IMR-90 (cell line): ENCODE results near the gene SDC1. TPM values are rescaled to one million over a fixed set of nuclear protein-coding genes. Genes with fewer than 3 reads are reported as not detected.

ENCODE experiments used
- ATAC-seq: fragments of 200-7000 bp; cut with Tn5 transposase; 2 replicates; pipeline ENCODE4 v1.9.1; 2020; ENCODE audit warnings: low read depth, mild to moderate bottlenecking, moderate library complexity
- BruUV-seq: library from RNA; stranded (reverse); fragments of 400-500 nt; replicated peaks from 2 replicates; lab custom pipeline; 2021; lab: Mats Ljungman, UMichigan
- CTCF ChIA-PET: fragments of 300-600 bp; formaldehyde crosslinking; extraction: SDS; loops from one replicate; lab custom pipeline; 2021; ENCODE audit warnings: antibody characterized with exemption; lab: Yijun Ruan, JAX
- POLR2A ChIA-PET: fragments of 300-600 bp; sonication (Branson Sonifier 250); formaldehyde crosslinking; loops from one replicate; lab custom pipeline; 2022; ENCODE audit warnings: antibody characterized with exemption; ENCODE audit not compliant: unreplicated experiment; lab: Charles Lee
- DNase-seq: peaks from one replicate; pipeline ENCODE4 v3.0.0; 2013
- H2AFZ ChIP-seq: replicated peaks from 2 replicates; pipeline ENCODE3; 2013; ENCODE audit warnings: low read length, mild to moderate bottlenecking; ENCODE audit not compliant: poor library complexity
- H2AK5ac ChIP-seq: 2 replicates; pipeline ENCODE4 v1.6.1; 2013; ENCODE audit warnings: low read depth, low read length, inconsistent platforms
- H2AK9ac ChIP-seq: replicated peaks from 2 replicates; pipeline ENCODE3; 2013; ENCODE audit warnings: mild to moderate bottlenecking, low read depth, low read length, moderate library complexity; ENCODE audit not compliant: poor library complexity
- H2BK120ac ChIP-seq: 2 replicates; pipeline ENCODE4 v1.6.1; 2013; ENCODE audit warnings: low read depth, low read length, inconsistent platforms
- H2BK15ac ChIP-seq: 3 replicates; pipeline ENCODE4 v1.6.1; 2013; ENCODE audit warnings: low read depth, low read length, inconsistent platforms
- H2BK20ac ChIP-seq: 2 replicates; pipeline ENCODE4 v1.6.1; 2013; ENCODE audit warnings: low read depth, mild to moderate bottlenecking, inconsistent platforms, low read length, moderate library complexity
- H2BK5ac ChIP-seq: 2 replicates; pipeline ENCODE4 v1.6.1; 2013; ENCODE audit warnings: mild to moderate bottlenecking, low read depth, low read length, inconsistent platforms; ENCODE audit not compliant: poor library complexity, severe bottlenecking
- H3K14ac ChIP-seq: replicated peaks from 2 replicates; pipeline ENCODE4 v1.6.1; 2013; ENCODE audit warnings: low read depth, low read length, inconsistent platforms
- H3K18ac ChIP-seq: 2 replicates; pipeline ENCODE4 v1.6.1; 2013; ENCODE audit warnings: low read depth, low read length, control low read depth
- H3K23ac ChIP-seq: 2 replicates; pipeline ENCODE4 v1.6.1; 2013; ENCODE audit warnings: low read depth, low read length, inconsistent platforms
- H3K27ac ChIP-seq: 2 replicates; pipeline ENCODE4 v1.5.1; 2013; ENCODE audit warnings: mild to moderate bottlenecking, control low read depth, low read length; ENCODE audit not compliant: insufficient read depth
- H3K27me3 ChIP-seq: 2 replicates; pipeline ENCODE4 v1.6.1; 2013; ENCODE audit warnings: low read length; ENCODE audit not compliant: control insufficient read depth, insufficient read depth
- H3K36me3 ChIP-seq: 2 replicates; pipeline ENCODE4 v1.6.1; 2013; ENCODE audit warnings: low read length, mixed read lengths; ENCODE audit not compliant: control insufficient read depth, insufficient read depth
- H3K4ac ChIP-seq: 2 replicates; pipeline ENCODE4 v1.6.1; 2013; ENCODE audit warnings: low read depth, low read length, inconsistent platforms
- H3K4me1 ChIP-seq: 2 replicates; pipeline ENCODE4 v1.6.1; 2013; ENCODE audit warnings: low read length, mixed read lengths; ENCODE audit not compliant: control insufficient read depth, insufficient read depth
- H3K4me2 ChIP-seq: 2 replicates; pipeline ENCODE4 v1.6.1; 2013; ENCODE audit warnings: low read depth, mild to moderate bottlenecking, control low read depth, low read length, moderate library complexity
- H3K4me3 ChIP-seq: 2 replicates; pipeline ENCODE4 v1.5.1; 2013; ENCODE audit warnings: low read depth, mild to moderate bottlenecking, control low read depth, low read length, moderate library complexity; ENCODE audit not compliant: insufficient read depth
- H3K56ac ChIP-seq: 2 replicates; pipeline ENCODE4 v1.6.1; 2013; ENCODE audit warnings: low read length, inconsistent platforms; ENCODE audit not compliant: insufficient read depth; ENCODE audit errors: extremely low read depth
- H3K79me1 ChIP-seq, 2 experiments: 2 replicates each; pipeline ENCODE4 v1.6.1; 2013; ENCODE audit warnings: low read length in 2 of 2, inconsistent platforms in 1 of 2, low read depth in 1 of 2
- H3K9ac ChIP-seq: 2 replicates; pipeline ENCODE4 v1.6.1; 2013; ENCODE audit warnings: low read depth, low read length, control low read depth
- H3K9me1 ChIP-seq: 2 replicates; pipeline ENCODE4 v1.6.1; 2013; ENCODE audit warnings: low read length, inconsistent platforms; ENCODE audit not compliant: insufficient read depth
- H3K9me3 ChIP-seq: 2 replicates; pipeline ENCODE4 v1.6.1; 2013; ENCODE audit warnings: low read length; ENCODE audit not compliant: control insufficient read depth, insufficient read depth
- H4K20me1 ChIP-seq: 2 replicates; pipeline ENCODE4 v1.6.1; 2013; ENCODE audit warnings: low read length, inconsistent platforms; ENCODE audit not compliant: insufficient read depth
- H4K5ac ChIP-seq: 2 replicates; pipeline ENCODE4 v1.6.1; 2013; ENCODE audit warnings: mild to moderate bottlenecking, low read depth, low read length, control low read depth
- H4K8ac ChIP-seq, 2 experiments: 2 replicates each; pipeline ENCODE4 v1.6.1; 2013; ENCODE audit warnings: low read depth in 2 of 2, low read length in 2 of 2, control low read depth in 1 of 2, inconsistent platforms in 1 of 2
- H4K91ac ChIP-seq: 2 replicates; pipeline ENCODE4 v1.6.1; 2013; ENCODE audit warnings: low read depth, low read length, inconsistent platforms; ENCODE audit not compliant: insufficient read depth
- BHLHE40 ChIP-seq: fragments of 150-350 bp; IDR thresholded peaks from 2 replicates; pipeline ENCODE4 v1.6.1; 2016; ENCODE audit warnings: mild to moderate bottlenecking, low read depth, low read length
- CEBPB ChIP-seq: IDR thresholded peaks from 2 replicates; pipeline ENCODE4 v1.6.1; 2012; ENCODE audit warnings: low read depth, low read length, improper control_type of control experiment
- CHD1 ChIP-seq: IDR thresholded peaks from 2 replicates; pipeline ENCODE4 v1.6.1; 2012; ENCODE audit warnings: low read depth, low read length, improper control_type of control experiment
- FOS ChIP-seq: fragments of 150-350 bp; IDR thresholded peaks from 2 replicates; pipeline ENCODE4 v1.6.1; 2016; ENCODE audit warnings: low read depth, low read length
- MAFK ChIP-seq: IDR thresholded peaks from 2 replicates; pipeline ENCODE4 v1.6.1; 2012; ENCODE audit warnings: low read depth, low read length, improper control_type of control experiment
- MAZ ChIP-seq: IDR thresholded peaks from 2 replicates; pipeline ENCODE4 v1.6.1; 2012; ENCODE audit warnings: low read depth, mild to moderate bottlenecking, low read length, improper control_type of control experiment, moderate library complexity, borderline replicate concordance
- MXI1 ChIP-seq: IDR thresholded peaks from 2 replicates; pipeline ENCODE4 v1.6.1; 2012; ENCODE audit warnings: low read depth, mild to moderate bottlenecking, low read length, moderate library complexity, borderline replicate concordance
- NFE2L2 ChIP-seq: fragments of 150-350 bp; IDR thresholded peaks from 2 replicates; pipeline ENCODE4 v1.6.1; 2016; ENCODE audit warnings: low read depth, mild to moderate bottlenecking, low read length
- POLR2A ChIP-seq: IDR thresholded peaks from 2 replicates; pipeline ENCODE4 v1.6.1; 2012; ENCODE audit warnings: mild to moderate bottlenecking, low read depth, low read length
- RAD21 ChIP-seq: IDR thresholded peaks from 2 replicates; pipeline ENCODE4 v1.6.1; 2012; ENCODE audit warnings: low read length, improper control_type of control experiment
- RFX5 ChIP-seq: IDR thresholded peaks from 2 replicates; pipeline ENCODE4 v1.8.0; 2012; ENCODE audit warnings: low read depth, mild to moderate bottlenecking, low read length, moderate library complexity
- WGBS, 2 experiments: methylation state at CpG; one replicate each; pipeline versions ENCODE4 v1.1.5 to v1.1.7; 2013; ENCODE audit warnings: missing lambda C conversion rate in 2 of 2; ENCODE audit not compliant: insufficient read length in 1 of 2; ENCODE audit errors: extremely low coverage in 2 of 2; 5-methylcytosine and 5-hydroxymethylcytosine counted together
- dilution Hi-C: fragments of 300-500 bp; cut with HindIII; formaldehyde crosslinking; loops from one replicate; pipeline ENCODE4 v1.14.3; 2018; ENCODE audit warnings: low sequenced_read_pairs; ENCODE audit not compliant: unreplicated experiment
- in situ Hi-C: fragments of 300-500 bp; cut with MboI; formaldehyde crosslinking; loops from 3 replicates; pipeline ENCODE4 v1.14.3; 2019; ENCODE audit warnings: low sequenced_read_pairs, inconsistent platforms, mixed read lengths
- intact Hi-C: fragments of 100-400 bp; cut with micrococcal nuclease; formaldehyde crosslinking; loops from 2 replicates; pipeline ENCODE4 v1.10.0; 2022
- polyA plus RNA-seq, 3 experiments: library from polyadenylated mRNA; depleted of rRNA; stranded (reverse); fragments of >200 nt; gene quantifications; 2 replicates each; pipeline ENCODE4 v1.2.3, GENCODE V29; 2012; ENCODE audit warnings: low replicate concordance in 1 of 3
- total RNA-seq: library from RNA; depleted of rRNA; stranded (reverse); fragments of >200 nt; gene quantifications from 2 replicates; pipeline ENCODE4 v1.2.3, GENCODE V29; 2012
- TF ChIP-seq, protein P1 (sequence below): fragments of 150-350 bp; IDR thresholded peaks from 2 replicates; pipeline ENCODE4 v1.6.1; 2016; ENCODE audit warnings: low read depth, mild to moderate bottlenecking, low read length, moderate library complexity, borderline replicate concordance
- TF ChIP-seq, protein P2 (sequence below): fragments of 150-350 bp; IDR thresholded peaks from 2 replicates; pipeline ENCODE4 v1.6.1; 2017; ENCODE audit warnings: mild to moderate bottlenecking, antibody characterized with exemption, low read length, low read depth

SDC1 gene
- total and polyA plus RNA-seq, 2 of the 4 experiments (the other 2 are of a cell fraction): 22.0 to 28.3 TPM

DNA sequence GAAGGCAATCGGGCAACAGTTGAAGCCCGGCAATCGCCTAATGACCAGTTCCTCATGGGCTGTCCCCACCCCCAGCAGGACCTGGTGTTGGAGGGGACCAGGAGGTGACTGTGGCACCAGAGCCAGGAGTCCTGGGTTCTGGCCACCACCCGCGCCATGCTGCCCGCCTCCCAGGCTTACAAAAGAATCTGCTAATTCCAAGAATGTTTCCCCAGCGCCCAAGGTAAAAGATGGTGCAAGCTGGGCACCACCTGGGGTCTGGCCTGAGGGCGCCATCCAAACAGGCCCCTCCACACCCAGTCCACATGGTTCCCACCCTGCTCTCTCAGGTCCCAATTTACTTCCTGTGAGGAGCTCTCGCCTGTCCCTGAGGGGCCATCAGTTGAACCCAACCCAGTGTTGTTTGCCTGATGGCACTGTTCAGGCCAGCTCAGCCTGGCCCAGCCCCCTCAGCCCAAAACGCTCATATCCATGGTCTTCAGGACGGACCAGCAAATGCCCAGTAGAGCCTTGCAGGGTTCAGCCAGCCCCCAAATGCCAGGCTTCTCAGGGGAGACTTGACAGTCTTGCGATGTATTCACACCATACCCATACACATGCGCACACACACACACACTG, 5.1 kb downstream of the SDC1 start (continued):
- TF ChIP-seq MXI1 (no peak), POLR2A (no peak), CEBPB (no peak), MAZ (no peak)

DNA sequence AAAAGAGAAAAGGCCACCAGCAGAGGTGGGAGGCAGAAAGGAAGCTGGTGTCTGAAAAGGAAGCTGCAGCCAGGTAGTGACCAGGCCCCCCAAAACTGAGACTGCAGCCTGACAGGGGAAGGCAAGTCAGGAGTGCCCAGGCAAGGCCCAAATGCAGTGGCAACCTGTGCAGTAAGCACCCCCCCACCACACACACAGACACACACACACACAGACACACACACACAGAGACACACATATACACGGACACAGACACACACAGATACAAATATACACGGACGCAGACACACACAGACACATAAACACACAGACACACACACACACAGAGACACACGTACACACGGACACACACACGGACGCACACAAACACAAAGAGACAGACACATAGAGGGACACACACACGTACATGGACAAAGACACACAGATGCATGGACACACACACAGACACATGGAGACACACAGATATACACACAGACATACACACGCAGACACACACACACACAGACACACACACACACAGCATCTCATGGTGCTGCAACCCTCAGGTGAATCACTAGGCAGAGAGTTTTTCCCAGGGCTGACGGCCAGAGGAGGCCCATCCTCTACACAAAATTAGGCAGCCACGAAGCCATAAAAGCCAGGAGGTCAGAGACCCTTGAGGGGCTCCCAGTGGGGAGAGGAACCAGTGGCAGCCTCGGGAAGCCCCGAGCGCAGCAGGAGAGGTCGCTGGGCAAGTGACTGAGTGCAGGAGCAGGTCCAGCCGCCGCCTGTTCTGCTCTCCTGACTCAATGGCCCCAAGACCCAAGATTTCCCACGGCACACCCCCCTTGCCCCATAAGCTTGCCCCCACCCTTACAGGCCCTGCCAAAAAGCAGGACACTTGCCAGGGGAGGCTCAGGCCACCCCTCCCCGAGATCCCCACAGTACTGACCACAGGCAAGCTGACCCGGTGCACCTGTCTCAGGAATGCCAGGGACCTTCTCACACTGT, 6.3 kb downstream of the SDC1 start:
- Histone ChIP-seq H3K9ac (no peak overlapping the region), H3K79me1 (peaks cover 0 to 42% of the 10 kb centered on the region in 2 experiments; a peak in 2 of 4 replicates), H3K36me3 (no peaks in the 10 kb centered on the region), H4K8ac (no peak overlapping the region; a peak in 1 of 4 replicates), H3K14ac (peak overlapping the region; percentile 30; the same call in 1 of the 2 replicates), H4K20me1 (0 out of 2 replicates have a peak, but pooled peaks cover 3% of the 10 kb centered on the region), H3K18ac (no peak overlapping the region), H3K4me2 (no peak overlapping the region), H3K27me3 (no peaks in the 10 kb centered on the region), H2BK120ac (no peak overlapping the region), H3K27ac (no peak overlapping the region), H2AK5ac (peak overlapping the region; percentile 61; the same call in 1 of the 2 replicates), H2AK9ac (no peak overlapping the region), H2AFZ (no peak overlapping the region), H2BK5ac (peak overlapping the region; percentile 55), H3K56ac (no peak overlapping the region), H3K23ac (no peak overlapping the region), H3K9me3 (no peaks in the 10 kb centered on the region), H3K9me1 (peaks cover 10% of the 10 kb centered on the region), H3K4me3 (no peak overlapping the region), H4K91ac (no peak overlapping the region), H2BK20ac (no peak overlapping the region), H2BK15ac (no peak overlapping the region), H4K5ac (no peak overlapping the region), H3K4ac (peak overlapping the region; percentile 31; the same call in 1 of the 2 replicates), H3K4me1 (peaks cover 22% of the 10 kb centered on the region)
- in situ Hi-C loops: no loop called here
- dilution Hi-C loops: no loop called here
- WGBS, 2 experiments: 94% methylated on average over 6 of the region's 20 CpGs; no CpG with 5 or more reads in 1 of the 2 experiments
- intact Hi-C loops: no loop called here
- no TSS peak for BruUV-seq
- ATAC-seq (no peak), DNase-seq (no peak)
- POLR2A ChIA-PET: no interaction called here
- CTCF ChIA-PET: no interaction called here
- TF ChIP-seq MAFK (no peak), NFE2L2 (no peak), MAZ (no peak), CEBPB (no peak), RFX5 (no peak), FOS (no peak), RAD21 (no peak), CHD1 (no peak), BHLHE40 (no peak), MXI1 (no peak)
- TF ChIP-seq, protein P1, sequence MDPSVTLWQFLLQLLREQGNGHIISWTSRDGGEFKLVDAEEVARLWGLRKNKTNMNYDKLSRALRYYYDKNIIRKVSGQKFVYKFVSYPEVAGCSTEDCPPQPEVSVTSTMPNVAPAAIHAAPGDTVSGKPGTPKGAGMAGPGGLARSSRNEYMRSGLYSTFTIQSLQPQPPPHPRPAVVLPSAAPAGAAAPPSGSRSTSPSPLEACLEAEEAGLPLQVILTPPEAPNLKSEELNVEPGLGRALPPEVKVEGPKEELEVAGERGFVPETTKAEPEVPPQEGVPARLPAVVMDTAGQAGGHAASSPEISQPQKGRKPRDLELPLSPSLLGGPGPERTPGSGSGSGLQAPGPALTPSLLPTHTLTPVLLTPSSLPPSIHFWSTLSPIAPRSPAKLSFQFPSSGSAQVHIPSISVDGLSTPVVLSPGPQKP: no peak
- TF ChIP-seq, protein P2, sequence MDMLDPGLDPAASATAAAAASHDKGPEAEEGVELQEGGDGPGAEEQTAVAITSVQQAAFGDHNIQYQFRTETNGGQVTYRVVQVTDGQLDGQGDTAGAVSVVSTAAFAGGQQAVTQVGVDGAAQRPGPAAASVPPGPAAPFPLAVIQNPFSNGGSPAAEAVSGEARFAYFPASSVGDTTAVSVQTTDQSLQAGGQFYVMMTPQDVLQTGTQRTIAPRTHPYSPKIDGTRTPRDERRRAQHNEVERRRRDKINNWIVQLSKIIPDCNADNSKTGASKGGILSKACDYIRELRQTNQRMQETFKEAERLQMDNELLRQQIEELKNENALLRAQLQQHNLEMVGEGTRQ: no peak
